WI38 (cell line): ENCODE measurements around the gene CEACAM16.

Experiments
- H3K4me3 ChIP-seq: 2 replicates; pipeline ENCODE4 v1.5.1; 2011; ENCODE audit warnings: low read depth, mild to moderate bottlenecking, control low read depth, low read length
- CTCF ChIP-seq: IDR thresholded peaks from 2 replicates; pipeline ENCODE4 v1.5.1; 2012; ENCODE audit warnings: low read depth, mild to moderate bottlenecking, control low read depth, low read length

The CEACAM16 gene

DNA sequence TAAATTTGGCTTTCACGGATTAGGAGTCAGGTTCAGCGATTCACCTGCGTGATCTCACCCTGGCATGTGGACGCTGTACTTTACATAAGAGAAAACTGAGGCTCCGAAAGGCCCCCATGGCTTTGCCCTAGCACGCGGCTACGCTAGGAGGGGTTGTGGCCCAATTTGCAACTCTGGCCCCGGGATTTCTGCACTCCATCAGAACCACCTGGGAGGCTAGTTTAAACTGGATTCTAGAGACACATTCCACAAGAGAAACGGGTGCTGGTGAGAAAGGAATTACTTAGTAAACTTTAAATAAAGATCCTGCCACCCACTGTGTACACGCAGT is 55.8 kb downstream of the CEACAM16 start:
- H3K4me3 ChIP-seq, result peak overlapping the region; percentile 27

GRCh38 chr19:44755219-44755618 is 56.3 kb downstream of the CEACAM16 start:
- H3K4me3 ChIP-seq, result no peak overlapping the region
- no peak for TF ChIP-seq CTCF

More for the DNA sequence above, 55.8 kb downstream of the CEACAM16 start:
- no peak for TF ChIP-seq CTCF

DNA sequence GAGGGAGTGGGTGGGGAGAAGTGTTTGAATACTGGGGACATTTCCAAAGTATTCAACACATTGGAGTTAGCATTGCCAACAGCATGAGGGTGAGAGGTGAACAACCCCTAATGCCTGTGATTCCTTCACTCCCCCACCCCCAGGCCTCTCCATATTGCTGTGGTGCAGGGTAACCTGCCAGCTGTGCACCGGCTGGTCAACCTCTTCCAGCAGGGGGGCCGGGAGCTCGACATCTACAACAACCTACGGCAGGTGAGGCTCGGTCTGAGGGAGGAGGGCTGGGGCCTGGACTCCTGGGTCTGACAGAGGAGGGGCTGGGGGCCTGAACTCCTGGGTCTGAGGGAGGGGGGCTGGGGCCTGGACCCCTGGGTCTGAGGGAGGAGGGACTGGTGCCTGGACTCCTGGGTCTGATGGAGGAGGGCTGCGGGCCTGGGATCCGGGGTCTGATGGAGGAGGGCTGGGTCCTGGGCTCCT is 57.2 kb downstream of the CEACAM16 start:
- no peak for TF ChIP-seq CTCF
- H3K4me3 ChIP-seq, result no peak overlapping the region

DNA sequence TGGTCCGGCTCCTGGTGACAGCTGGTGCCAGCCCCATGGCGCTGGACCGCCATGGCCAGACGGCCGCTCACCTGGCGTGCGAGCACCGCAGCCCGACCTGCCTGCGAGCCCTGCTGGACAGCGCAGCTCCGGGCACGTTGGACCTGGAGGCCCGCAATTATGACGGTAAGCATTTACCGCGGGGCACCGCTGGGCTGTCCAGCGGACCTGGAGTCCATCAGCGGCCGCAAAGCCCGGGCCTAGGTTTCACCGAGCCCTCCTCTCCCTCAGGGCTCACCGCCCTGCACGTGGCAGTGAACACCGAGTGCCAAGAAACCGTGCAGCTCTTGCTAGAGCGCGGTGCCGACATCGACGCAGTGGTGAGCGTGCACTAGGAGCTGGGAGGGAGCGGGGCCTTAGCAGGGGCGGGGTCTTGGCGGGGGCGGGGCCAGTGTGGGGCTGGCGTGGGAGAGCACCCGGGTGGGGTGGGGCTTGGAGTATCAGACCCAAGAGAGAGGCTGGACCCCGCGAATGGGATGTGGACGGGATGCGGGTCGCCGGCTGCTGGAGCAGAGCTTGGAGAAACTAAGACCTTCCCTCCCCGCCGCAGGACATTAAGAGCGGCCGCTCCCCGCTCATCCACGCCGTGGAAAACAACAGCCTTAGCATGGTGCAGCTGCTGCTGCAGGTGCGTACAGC is 58.2 kb downstream of the CEACAM16 start:
- peak overlapping the region; percentile 52 for H3K4me3 ChIP-seq
- no peak for TF ChIP-seq CTCF

DNA sequence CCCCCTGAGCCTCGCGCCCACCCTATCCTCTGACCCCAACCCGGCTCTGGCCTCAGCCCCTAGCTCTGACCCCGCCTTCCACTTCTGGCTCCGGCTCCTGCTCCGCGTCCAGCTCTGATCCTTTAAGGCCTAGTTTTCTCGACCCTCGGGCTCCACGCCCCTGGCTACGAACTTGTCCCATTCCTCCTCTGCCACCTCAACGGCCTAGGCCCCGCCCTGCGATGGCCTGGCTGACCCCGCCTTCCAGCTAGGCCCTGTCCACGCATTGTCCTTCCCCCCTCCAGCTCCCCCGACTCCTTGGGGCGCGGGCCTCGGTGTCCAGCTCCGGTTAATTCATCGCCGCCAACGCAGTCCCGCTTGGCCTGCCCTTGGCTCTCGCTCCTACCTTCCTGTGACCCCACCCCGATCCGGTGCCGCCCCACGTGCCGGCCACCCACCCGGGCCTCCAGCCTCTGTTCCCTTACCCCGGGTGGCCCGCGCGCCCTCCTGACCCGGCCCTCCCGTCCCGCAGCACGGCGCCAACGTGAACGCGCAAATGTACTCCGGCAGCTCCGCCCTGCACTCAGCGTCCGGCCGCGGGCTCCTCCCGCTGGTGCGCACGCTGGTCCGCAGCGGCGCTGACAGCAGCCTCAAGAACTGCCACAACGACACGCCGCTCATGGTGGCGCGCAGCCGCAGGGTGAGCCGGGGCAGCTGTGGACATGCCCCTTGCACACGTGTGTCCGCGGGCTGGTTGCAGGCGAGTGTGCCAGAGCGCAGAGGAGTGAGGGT is 59.0 kb downstream of the CEACAM16 start:
- H3K4me3 ChIP-seq, result peak overlapping the region; percentile 52
- TF ChIP-seq CTCF, result no peak

- no peak for TF ChIP-seq CTCF
- H3K4me3 ChIP-seq, result peak overlapping the region; percentile 52
Measured at GRCh38 chr19:44758596-44758995, 59.6 kb downstream of the CEACAM16 start.
